ENCODE results near the gene LGALS1.

Gene LGALS1

DNA sequence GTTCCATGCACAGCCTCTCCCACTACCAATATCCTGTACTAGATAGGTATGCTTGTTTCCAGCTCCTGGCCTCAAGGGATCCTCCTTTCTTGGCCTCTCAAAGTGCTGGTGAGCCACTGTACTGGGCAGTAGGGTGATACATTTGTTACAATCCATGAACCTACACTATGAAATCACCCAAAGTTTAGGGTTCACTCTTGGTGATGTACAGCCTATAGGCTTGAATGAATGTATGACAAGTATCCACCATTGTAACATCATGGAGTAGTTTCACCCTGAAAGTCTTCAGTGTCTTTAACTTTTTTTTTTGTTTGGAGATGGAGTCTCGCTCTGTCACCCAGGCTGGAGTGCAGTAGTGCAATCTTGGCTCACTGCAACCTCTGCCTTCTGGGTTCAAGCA, 53.2 kb downstream of the LGALS1 start:
- FAIRE-seq = no peak
